PC-9 (cell line): Measurements from ENCODE around the gene EPHB2. TPM values are rescaled to one million over a fixed set of nuclear protein-coding genes. Genes with fewer than 3 reads are reported as not detected.

Source experiments
- BruUV-seq: library from RNA; stranded (reverse); fragments of 400-500 nt; replicated peaks from 2 replicates; lab custom pipeline; 2021; lab: Mats Ljungman, UMichigan
- CTCF ChIA-PET: fragments of 300-600 bp; sonication (Branson Sonifier 250); formaldehyde crosslinking; loops from one replicate; lab custom pipeline; 2022; ENCODE audit warnings: antibody characterized with exemption; lab: Charles Lee
- POLR2A ChIA-PET: fragments of 300-600 bp; sonication (Branson Sonifier 250); formaldehyde crosslinking; loops from one replicate; lab custom pipeline; 2022; ENCODE audit warnings: antibody characterized with exemption; ENCODE audit not compliant: unreplicated experiment; lab: Charles Lee
- DNase-seq, 2 experiments: peaks; one replicate each; pipeline versions ENCODE4 v3.0.0 to v3.0.0-alpha.2; 2015 to 2022; ENCODE audit warnings: mixed read lengths in 1 of 2
- H2AFZ ChIP-seq: fragments of 200-600 bp; sonication (generic); 2 replicates; pipeline ENCODE4 v1.8.1; 2017; ENCODE audit warnings: antibody characterized with exemption
- H3F3A ChIP-seq: fragments of 200-600 bp; sonication (generic); 2 replicates; pipeline ENCODE4 v1.8.1; 2017; ENCODE audit warnings: antibody characterized with exemption, mild to moderate bottlenecking, low read depth; ENCODE audit not compliant: insufficient read depth
- H3K27ac ChIP-seq: fragments of 200-600 bp; sonication (generic); 2 replicates; pipeline ENCODE4 v1.6.1; 2016; ENCODE audit warnings: mixed run types
- H3K27me3 ChIP-seq: fragments of 200-600 bp; sonication (generic); 2 replicates; pipeline ENCODE4 v1.6.1; 2016; ENCODE audit warnings: low read depth, mixed run types; ENCODE audit not compliant: insufficient read depth
- H3K36me3 ChIP-seq: fragments of 200-600 bp; sonication (generic); 2 replicates; pipeline ENCODE4 v1.6.1; 2016; ENCODE audit warnings: low read depth, mixed run types
- H3K4me1 ChIP-seq: fragments of 200-600 bp; sonication (generic); replicated peaks from 2 replicates; pipeline ENCODE4 v1.6.1; 2016; ENCODE audit warnings: mixed run types; ENCODE audit not compliant: insufficient read depth
- H3K4me2 ChIP-seq: fragments of 200-600 bp; sonication (generic); 2 replicates; pipeline ENCODE4 v1.6.1; 2017; ENCODE audit warnings: mixed run types
- H3K4me3 ChIP-seq: fragments of 200-600 bp; sonication (generic); 2 replicates; pipeline ENCODE4 v1.6.1; 2016; ENCODE audit warnings: mixed run types
- H3K79me2 ChIP-seq: fragments of 200-600 bp; sonication (generic); 2 replicates; pipeline ENCODE4 v1.6.1; 2017; ENCODE audit warnings: low read depth, mixed run types
- H3K9me2 ChIP-seq: fragments of 200-600 bp; sonication (generic); 2 replicates; pipeline ENCODE4 v1.8.1; 2017; ENCODE audit warnings: mild to moderate bottlenecking; ENCODE audit not compliant: insufficient read depth
- H3K9me3 ChIP-seq: fragments of 200-600 bp; sonication (generic); 2 replicates; pipeline ENCODE4 v1.8.1; 2016; ENCODE audit warnings: low read depth; ENCODE audit not compliant: insufficient read depth
- H4K20me1 ChIP-seq: fragments of 200-600 bp; sonication (generic); 2 replicates; pipeline ENCODE4 v1.8.1; 2017; ENCODE audit not compliant: insufficient read depth
- CTCF ChIP-seq: fragments of 200-600 bp; sonication (generic); conservative IDR thresholded peaks from 2 replicates; pipeline ENCODE4 v1.6.1; 2017; ENCODE audit warnings: mixed run types, antibody characterized with exemption, mild to moderate bottlenecking, moderate library complexity
- EZH2 ChIP-seq: fragments of 200-600 bp; sonication (generic); IDR thresholded peaks from 2 replicates; pipeline ENCODE4 v1.8.0; 2017; ENCODE audit warnings: antibody characterized with exemption, low read depth
- intact Hi-C: fragments of 100-400 bp; cut with micrococcal nuclease; formaldehyde crosslinking; loops from one replicate; pipeline ENCODE4 v1.10.0; 2022; ENCODE audit not compliant: unreplicated experiment
- total RNA-seq: library from RNA; stranded (reverse); gene quantifications from 2 replicates; pipeline ENCODE4 v1.2.3, GENCODE V29; 2021

The EPHB2 gene
- total RNA-seq, 1 experiment from 2014 or later = 26.7 TPM

DNA sequence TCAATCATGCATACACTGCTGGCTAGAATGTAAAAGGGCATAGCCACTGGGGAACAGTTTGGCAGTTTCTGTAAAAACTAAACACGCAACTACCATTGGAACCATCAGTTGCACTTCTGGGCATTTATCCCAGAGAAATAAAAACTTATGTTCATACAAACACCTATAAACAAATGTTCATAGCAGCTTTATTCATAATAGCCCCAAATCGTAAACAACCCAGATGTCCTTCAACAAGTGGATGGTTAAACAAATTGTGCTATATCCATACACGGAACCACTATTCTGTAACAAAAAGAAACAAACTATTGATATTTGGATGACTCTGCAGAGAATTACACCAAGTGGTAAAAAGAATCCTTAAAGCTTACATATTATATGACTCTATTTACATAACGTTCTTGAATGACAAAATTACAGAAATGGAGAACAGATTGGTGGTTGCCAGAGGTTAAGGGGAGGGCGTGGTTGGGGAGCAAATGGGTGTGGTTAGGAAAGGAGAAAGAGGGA lies 239.2 kb downstream of the EPHB2 start:
- Histone ChIP-seq H3K36me3 (no peaks in the 10 kb centered on the region), H3K79me2 (no peaks in the 10 kb centered on the region), H3K27ac (no peak overlapping the region), H3F3A (no peaks in the 10 kb centered on the region), H3K27me3 (no peaks in the 10 kb centered on the region), H3K4me1 (no peaks in the 10 kb centered on the region), H2AFZ (no peak overlapping the region), H3K9me2 (no peaks in the 10 kb centered on the region), H3K4me2 (no peak overlapping the region), H4K20me1 (no peaks in the 10 kb centered on the region), H3K4me3 (no peak overlapping the region), H3K9me3 (no peaks in the 10 kb centered on the region)
- no peak for TF ChIP-seq CTCF
- no peak for TF ChIP-seq EZH2
- POLR2A ChIA-PET = interaction anchor here (0.6 kb wide), 1 partner anchor 162 kb away, joined by 16 read pairs; no protein-coding TSS in a partner anchor
- CTCF ChIA-PET = no interaction called here
- no peak for DNase-seq
- intact Hi-C loops = no loop called here
- BruUV-seq = no TSS peak

DNA sequence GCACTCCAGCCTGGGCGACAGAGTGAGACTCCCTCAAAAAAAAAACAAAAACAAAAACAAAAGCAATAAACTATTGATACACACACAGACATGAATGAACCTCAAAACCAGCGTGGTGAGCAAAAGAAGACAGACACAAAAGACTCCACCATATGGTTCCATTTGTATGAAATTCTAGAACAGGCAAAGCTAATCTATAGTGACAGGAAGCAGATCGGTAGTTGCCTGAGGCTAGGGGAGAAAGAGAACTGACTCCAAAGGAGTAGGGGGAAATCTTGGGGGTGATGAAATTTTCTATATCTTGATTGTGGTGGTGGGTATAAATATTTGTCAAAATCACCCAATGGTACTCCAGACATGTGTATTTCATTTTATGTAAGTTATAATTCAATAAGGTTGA lies 241.2 kb downstream of the EPHB2 start:
- DNase-seq = no peak
- no TSS peak for BruUV-seq
- Histone ChIP-seq H3K9me3 (no peaks in the 10 kb centered on the region), H3K27me3 (no peaks in the 10 kb centered on the region), H3K36me3 (no peaks in the 10 kb centered on the region), H3K4me2 (no peak overlapping the region), H4K20me1 (no peaks in the 10 kb centered on the region), H3K27ac (no peak overlapping the region), H3K4me3 (no peak overlapping the region), H3K79me2 (no peaks in the 10 kb centered on the region), H2AFZ (no peak overlapping the region), H3K4me1 (no peaks in the 10 kb centered on the region), H3K9me2 (no peaks in the 10 kb centered on the region), H3F3A (no peaks in the 10 kb centered on the region)
- ChIA-PET POLR2A (no interaction called here), CTCF (no interaction called here)
- TF ChIP-seq EZH2 (no peak), CTCF (no peak)
- intact Hi-C loops = no loop called here

DNA sequence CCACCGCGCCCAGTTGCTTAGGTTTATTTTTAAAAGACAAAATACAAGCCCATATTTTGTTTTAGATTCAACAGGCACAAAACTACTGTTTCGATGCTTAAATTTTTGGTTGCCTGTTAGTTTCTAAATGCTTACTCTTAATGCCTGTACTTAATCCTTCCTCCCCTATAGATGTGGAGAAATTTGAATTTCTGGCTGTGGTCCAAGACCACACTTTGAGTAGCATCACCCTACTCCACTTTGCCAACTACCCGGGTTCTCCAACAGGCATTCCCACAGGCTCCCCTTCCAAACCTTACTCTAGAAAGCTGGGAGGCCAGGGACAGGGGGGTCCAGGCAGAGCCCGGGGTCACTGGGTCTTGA lies 242.0 kb downstream of the EPHB2 start:
- Histone ChIP-seq H2AFZ (no peak overlapping the region), H3K36me3 (no peaks in the 10 kb centered on the region), H3K79me2 (no peaks in the 10 kb centered on the region), H3K4me1 (no peaks in the 10 kb centered on the region), H3K9me2 (no peaks in the 10 kb centered on the region), H3F3A (no peaks in the 10 kb centered on the region), H3K4me2 (no peak overlapping the region), H3K27ac (no peak overlapping the region), H3K27me3 (no peaks in the 10 kb centered on the region), H3K4me3 (no peak overlapping the region), H4K20me1 (no peaks in the 10 kb centered on the region), H3K9me3 (no peaks in the 10 kb centered on the region)
- ChIA-PET POLR2A (no interaction called here), CTCF (interaction anchor here (0.6 kb wide), 1 partner anchor 544 kb away, joined by 3 read pairs; no protein-coding TSS in a partner anchor)
- BruUV-seq = no TSS peak
- intact Hi-C loops = no loop called here
- TF ChIP-seq CTCF = no peak
- no peak for TF ChIP-seq EZH2
- no peak for DNase-seq
